ENCODE results near the gene DPH2.

DNA sequence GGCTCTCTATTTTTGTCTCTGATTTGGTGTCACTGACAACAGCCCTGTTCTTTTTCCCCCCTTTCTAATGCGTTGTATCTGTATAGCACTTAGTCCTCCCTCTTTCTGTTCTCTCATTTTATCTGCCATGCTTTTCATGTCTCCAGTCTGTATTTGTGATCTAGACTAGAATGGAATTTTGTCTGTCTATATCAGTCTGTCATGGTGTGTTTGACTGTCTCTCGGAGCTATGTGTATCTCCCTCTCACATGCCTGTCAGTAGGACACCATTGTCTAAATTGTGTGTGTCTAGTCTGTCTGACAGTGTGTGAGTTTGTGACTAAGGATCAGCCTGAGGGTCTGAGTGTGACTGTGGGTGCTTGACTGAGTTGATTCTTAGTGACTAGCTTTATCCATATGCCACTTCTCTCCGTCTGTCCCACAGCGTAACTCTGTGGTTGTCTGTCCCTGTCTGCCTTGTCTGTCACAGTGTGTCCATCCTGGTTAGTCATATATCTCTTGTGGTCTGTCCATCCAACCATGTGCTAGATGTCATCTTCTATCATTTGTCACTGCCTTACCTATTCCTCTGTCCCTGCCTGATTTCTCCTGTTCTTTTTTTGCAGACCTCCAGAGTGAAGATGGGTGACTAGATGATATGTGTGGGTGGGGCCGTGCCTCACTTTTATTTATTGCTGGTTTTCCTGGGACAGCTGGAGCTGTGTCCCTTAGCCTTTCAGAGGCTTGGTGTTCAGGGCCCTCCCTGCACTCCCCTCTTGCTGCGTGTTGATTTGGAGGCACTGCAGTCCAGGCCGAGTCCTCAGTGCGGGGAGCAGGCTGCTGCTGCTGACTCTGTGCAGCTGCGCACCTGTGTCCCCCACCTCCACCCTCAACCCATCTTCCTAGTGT, 7.8 kb downstream of the DPH2 start:
- TF ChIP-seq, protein P1, sequence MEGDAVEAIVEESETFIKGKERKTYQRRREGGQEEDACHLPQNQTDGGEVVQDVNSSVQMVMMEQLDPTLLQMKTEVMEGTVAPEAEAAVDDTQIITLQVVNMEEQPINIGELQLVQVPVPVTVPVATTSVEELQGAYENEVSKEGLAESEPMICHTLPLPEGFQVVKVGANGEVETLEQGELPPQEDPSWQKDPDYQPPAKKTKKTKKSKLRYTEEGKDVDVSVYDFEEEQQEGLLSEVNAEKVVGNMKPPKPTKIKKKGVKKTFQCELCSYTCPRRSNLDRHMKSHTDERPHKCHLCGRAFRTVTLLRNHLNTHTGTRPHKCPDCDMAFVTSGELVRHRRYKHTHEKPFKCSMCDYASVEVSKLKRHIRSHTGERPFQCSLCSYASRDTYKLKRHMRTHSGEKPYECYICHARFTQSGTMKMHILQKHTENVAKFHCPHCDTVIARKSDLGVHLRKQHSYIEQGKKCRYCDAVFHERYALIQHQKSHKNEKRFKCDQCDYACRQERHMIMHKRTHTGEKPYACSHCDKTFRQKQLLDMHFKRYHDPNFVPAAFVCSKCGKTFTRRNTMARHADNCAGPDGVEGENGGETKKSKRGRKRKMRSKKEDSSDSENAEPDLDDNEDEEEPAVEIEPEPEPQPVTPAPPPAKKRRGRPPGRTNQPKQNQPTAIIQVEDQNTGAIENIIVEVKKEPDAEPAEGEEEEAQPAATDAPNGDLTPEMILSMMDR (conservative IDR thresholded peaks at IDR 0.05; ENCODE audit: low read length): no peak
- no peak for TF ChIP-seq EZH2phosphoT487 (IDR thresholded peaks at IDR 0.05; ENCODE audit: borderline replicate concordance)
